Right lung (tissue), 5 donors: ENCODE results near the gene CADM1. TPM values are rescaled to one million over a fixed set of nuclear protein-coding genes. Genes with fewer than 3 reads are reported as not detected.

ENCODE experiments used
- DNase-seq, 2 donors: peaks; one replicate each; pipeline ENCODE4 v3.0.0-alpha.2; 2013
- polyA plus RNA-seq, 5 donors: library from polyadenylated mRNA; unstranded; fragments of 120-200 nt; gene quantifications; one replicate each; pipeline versions ENCODE4 v1.2.1 to v1.2.3, GENCODE V29; 2013; ENCODE audit warnings: inconsistent platforms in 1 of 5, low replicate concordance in 1 of 5; ENCODE audit not compliant: insufficient read length in 5 of 5, insufficient read depth in 1 of 5

The CADM1 gene
- polyA plus RNA-seq, 5 donors: 97.4 to 209 (median 163) TPM

DNA sequence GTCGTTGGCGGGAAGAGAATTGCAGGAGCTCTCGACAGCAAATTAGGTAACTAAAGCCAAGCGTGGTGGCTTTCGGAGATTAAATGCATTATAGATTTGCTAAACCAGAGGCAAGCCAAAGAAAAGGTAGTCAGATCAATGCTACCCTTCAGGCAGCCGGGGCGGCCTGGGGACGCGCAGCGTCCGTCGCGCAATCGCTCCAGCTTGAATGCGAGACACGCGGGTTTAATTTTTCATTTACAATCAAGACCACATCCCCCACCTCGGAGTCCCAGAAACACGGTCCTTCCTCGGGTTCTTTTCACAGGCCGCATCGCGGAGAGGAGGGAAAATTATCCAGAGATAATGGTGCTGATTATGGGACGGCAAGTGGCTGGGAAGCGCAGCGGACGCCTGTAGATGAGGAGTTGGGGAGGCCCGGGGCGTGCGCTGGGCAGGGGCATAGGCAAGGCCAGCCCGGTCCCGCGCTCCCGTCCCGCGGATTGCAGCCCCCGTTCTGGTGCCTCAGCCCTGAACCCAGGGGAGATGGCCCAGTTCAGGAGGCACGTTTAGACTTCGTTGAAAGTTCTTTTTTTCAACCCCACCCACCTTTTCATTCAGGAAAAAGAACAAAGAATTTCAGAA, 350.4 kb downstream of the CADM1 start:
- DNase-seq: no peak

DNA sequence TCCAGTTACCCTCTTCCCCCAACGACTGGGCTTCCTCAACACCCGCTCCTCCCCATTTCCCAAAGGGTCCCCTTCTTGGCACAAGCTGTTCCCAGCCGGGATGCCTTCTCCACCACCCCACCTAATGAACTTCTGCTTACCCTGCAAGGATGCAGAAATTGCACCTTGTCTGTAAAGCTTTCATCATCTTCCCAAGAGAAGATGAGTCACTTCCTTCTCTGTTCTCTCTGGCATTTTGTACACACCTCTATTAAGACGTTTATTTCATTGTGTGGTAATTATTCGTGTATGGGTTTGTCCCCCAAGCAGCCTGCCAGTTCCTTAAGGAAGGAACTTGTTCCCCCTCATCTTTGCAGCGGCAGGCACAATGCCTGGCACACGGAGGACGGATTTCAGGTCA, 351.1 kb downstream of the CADM1 start:
- no peak for DNase-seq

DNA sequence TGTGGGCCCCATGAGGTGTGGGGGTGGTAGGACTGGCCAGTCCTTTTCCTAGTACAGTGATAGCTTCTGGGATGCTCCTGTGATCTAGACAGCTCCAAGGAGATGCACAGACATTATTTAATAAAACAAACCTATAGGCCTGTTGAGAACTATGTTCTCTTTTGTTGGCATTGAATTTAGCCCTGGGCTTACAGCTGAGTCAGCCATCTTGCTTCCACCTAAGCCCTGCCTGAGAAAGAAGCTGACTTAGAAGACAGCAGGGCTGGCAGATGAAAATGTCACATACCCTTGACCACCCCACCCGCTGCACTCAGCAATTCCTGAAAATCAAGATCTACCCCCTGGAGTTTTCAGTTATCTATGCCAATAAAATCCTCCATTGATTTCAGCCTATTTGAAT, 353.2 kb downstream of the CADM1 start:
- DNase-seq: no peak

DNA sequence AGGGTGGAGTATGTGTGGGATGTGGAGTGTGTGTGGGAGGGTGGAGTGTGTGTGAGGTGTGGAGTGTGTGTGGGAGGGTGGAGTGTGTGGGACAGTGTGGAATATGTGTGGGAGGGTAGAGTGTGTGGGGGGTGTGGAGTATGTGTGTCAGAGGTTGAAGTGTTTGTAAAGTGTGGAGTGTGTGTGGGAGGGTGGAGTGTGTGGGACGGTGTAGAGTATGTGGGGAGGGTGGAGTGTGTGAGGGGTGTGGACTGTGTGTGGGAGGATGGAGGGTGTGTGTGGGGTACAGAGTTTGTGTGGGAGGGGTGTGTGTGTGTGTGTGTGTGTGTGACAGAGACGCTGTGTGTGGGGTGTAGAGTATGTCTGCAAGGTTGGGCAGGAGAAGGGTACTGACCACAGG, 355.5 kb downstream of the CADM1 start:
- no peak for DNase-seq

DNA sequence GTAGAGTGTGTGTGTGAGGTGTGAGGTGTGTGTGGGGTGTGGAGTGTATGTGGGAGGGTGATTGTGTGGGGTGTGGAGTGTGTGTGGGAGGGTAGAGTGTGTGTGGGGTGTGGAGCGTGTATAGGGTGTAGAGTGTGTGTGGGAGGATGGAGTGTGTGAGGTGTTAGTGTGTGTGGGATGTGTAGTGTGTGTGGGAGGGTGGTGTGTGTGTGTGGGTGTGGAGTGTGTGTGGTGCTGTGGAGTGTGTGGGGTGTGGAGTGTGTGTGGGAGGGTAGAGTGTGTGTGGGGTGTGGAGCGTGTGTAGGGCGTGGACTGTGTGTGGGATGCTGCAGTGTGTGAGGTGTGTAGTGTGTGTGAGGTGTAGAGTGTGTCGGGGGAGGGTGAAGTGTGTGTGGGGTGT, 356.1 kb downstream of the CADM1 start:
- DNase-seq: no peak

DNA sequence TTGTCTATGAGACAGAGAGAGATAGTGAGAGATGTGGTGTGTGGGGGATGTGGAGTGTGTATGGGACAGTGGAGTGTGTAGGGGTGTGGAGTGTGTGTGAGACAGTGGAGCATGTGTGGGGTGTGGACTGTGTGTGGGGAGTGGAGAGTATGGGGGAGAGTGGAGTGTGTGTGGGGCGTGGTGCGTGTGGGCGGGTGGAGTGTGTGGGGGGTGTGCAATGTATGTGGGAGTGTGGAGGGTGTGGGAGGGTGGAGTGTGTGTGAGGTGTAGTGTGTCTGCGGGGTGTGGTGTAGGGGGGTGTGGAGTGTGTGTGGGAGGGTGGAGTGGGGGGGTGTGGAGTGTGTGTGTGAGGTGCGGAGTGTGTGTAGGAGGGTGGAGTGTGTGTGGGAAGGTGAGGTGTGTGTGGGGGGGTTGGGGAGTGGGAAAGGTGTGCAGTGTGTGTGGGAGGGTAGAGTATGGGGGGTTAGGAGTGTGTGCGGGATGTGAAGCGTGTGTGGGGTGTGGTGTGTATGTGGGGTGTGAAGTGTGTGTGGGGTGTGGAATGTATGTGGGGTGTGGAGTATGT, 356.9 kb downstream of the CADM1 start:
- no peak for DNase-seq

DNA sequence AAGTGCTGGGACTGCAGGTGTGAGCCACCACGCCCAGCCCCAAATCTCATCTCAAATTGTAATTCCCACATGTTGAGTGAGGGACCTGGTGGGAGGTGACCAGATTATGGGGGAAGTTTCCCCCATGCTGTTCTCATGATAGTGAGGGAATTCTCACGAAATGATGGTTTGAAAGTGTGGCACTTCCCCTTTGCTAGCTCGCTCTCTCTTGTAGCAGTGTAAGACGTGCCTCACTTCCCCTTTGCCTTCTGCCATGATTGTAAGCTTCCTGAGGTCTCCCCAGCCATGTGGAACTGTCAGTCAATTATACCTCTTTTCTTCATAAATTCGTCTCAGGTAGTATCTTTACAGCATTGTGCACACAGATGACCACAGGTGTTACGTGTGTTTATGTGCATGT, 357.8 kb downstream of the CADM1 start:
- no peak for DNase-seq

DNA sequence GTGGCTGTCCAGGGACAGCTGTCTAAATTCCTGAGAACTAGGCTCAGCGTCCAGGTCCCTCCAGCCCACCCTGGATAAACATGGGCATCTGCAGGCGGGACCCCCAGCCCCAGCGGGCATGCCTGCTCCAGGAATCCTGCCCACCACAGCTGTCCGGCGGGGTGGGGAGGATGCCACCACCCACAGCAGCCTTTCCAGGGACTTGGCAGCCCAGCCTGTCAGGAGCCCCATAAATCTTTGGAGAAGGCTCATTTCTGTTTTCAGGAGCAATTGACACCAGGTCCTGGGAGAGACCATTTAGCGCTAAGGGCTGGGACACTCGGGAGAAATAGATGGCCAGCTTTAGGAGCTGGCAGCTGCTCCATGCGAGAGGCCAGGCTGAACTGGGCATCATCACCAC, 358.9 kb downstream of the CADM1 start:
- DNase-seq: no peak

DNA sequence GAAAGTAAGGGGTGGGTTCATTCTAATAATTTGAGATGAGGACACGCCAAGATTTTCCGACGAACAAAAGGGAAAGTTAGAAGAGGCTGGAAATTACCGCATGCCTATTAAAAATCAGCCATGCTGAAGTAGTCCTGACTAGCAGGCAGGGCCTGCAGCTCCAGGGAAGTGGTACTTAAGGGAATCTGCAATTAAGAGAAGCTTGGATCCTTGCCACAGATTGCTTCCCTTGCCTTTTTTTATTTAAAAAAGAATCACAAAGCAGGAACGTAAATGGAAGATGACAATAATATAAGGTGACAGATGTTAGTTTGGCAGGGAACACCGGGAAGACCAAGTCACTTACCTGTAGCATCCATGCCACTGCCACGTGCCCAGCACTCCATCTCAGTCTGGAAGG, 359.3 kb downstream of the CADM1 start:
- no peak for DNase-seq

DNA sequence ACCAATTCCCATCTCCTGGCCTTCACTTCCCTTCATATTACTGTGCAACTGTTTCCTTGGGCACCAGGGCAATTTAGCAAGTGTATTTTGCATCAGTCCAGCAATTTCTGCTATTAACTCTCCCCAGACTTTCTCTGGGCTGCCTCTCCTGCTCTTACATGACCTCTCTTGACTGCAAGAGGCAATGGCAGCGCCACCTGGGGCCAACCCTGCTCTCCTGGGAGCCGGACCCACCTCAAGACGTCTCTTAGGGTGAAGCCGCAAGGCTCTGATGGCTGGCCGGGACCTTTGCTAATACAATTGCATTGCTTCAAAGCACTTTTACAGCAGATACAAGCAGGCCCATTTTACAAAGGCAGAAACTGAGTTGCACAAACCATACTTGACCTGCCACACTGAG, 360.2 kb downstream of the CADM1 start:
- no peak for DNase-seq

DNA sequence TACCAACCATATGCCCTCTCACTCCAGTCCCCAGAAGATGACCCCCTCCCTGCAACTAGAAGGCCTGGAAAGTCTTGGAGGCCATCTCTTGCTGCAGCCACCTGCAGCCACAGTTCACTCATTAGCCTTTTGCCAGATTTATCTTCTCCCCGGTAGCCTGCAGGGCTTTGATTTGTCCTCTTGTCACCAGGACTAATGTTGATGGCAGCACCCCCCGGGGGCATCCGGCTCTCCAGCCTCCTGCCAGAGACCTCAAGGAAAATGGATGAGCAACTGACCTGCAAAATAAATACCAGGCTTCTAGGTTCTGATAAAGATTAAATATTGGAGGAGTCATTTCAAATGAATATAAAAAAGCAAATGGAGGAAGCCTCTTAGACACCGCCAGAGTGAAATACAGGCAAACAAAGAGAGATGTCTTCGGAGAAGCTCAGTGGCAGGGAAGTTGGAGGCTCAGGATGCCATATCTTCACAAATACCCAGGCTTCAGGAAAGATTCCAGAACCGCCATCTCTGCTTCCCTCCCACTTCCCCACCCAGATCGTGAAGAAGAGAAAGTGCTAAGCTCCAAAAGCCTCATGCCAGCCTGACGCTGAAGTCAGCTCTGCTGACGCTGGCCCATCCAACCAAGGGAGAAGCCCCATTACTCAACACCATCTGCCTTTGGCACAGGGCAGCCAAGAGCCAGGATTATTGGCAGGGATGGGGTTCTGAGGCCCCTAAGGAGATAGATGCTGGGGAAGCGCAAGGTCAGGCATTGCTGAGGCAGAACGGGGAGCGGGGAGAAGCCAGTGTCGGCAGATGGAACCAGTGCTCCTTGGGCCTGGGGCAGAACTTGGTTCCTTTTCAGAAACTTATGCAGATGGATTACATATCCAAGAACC, 362.7 kb downstream of the CADM1 start:
- DNase-seq: no peak

DNA sequence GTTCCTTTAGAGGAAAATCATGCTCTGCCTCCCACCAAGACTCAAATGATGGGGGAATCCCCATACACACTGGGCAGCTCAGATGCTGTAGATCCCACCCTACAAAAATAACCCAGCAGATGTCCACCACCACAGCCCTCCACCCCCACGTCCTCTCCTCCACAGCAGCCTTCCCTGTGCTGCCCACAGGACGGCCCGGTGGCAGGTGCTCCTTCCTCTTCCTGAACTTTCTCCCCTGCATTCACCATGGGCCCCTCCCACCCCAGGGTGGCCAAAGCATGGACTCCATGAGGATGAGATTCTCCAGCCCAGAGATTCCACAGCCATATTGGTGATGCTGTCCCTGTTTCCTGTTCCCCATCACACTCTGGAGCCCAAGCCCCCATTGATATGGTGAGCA, 368.3 kb downstream of the CADM1 start:
- no peak for DNase-seq

DNA sequence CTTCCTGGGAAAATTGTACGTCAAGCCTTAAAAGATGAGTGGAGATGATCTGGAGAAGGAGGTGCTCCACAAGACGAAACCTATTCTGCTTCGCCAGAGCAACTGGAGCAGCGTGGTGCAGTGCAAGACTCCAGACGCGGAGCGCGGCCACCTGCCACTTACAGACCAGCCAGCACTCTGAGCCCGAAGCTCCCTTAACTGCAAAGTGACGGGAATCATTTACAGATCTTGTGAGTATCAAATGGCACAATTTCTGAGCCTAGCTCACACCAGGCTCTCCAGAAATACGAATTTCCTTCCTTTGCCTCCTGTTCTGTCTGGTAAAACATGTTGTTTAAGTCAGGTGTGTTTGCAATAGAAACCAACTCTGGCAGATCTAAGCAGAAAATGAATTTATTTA, 369.3 kb downstream of the CADM1 start:
- DNase-seq: no peak

DNA sequence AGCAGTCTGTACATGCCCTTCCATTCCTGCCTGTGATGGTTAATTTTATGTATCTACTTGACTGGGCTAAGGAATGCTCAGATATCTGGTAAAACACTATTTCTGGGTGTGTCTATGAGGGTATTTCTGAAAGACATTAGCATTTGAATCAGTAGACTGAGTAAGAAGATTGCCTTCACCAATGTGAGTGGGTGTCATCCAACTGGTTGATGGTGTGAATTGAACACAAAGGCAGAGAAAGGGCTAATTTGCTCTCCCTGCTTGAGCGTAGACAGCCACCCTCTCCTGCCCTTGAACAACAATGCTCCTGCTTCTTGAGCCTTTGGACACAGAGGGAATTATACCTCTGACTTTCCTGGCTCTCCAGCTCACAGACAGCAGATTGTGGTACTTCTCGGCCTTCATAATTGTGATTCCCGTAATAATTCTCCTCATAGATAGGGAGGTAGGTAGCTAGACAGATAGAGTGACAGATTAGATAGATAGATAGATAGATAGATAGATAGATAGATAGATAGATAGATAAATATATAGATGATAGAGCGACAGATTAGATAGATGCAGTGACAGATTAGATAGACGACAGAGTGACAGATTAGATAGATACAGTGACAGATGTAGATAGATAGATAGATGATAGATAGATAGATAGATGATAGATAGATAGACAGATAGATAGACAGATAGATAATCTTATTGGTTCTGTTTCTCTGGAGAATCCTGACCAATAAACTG, 370.6 kb downstream of the CADM1 start:
- DNase-seq: no peak

DNA sequence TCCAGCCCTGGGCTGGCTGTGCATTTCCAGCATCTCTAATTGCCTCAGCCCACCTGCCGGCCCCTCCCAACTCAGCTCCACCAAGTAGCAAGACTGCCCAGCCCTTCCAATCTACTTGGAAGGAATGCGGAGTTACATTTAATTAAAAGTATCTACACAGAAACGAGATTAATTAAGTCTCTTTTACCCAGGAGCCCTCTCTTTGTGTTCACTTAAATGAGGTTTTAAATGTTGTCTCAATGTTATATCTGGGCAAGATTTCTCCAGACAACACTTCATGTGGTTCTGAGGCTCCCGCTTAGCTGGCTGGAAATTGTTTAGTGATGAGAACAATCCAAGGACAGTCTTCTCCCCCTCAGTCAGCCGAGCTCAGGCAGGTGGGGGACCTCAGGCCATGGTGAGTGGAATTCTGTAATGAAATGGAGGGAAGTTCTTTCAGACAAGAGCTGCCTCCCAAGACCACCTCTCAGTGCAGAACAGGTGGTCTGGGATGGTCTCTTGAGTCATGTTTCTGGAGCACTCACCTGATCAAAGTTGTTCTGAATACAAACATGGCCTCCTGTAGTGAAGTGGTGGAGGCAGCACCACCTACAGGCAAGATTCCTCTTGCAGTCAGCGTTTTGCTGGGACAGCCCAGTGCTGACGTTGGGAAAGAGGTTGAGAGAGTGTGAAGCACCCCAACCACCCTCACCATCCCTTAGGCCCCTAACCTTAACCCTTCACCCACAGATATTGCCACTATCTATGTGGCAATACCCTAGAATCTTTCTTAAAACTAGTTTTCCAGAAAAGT, 371.6 kb downstream of the CADM1 start:
- no peak for DNase-seq

DNA sequence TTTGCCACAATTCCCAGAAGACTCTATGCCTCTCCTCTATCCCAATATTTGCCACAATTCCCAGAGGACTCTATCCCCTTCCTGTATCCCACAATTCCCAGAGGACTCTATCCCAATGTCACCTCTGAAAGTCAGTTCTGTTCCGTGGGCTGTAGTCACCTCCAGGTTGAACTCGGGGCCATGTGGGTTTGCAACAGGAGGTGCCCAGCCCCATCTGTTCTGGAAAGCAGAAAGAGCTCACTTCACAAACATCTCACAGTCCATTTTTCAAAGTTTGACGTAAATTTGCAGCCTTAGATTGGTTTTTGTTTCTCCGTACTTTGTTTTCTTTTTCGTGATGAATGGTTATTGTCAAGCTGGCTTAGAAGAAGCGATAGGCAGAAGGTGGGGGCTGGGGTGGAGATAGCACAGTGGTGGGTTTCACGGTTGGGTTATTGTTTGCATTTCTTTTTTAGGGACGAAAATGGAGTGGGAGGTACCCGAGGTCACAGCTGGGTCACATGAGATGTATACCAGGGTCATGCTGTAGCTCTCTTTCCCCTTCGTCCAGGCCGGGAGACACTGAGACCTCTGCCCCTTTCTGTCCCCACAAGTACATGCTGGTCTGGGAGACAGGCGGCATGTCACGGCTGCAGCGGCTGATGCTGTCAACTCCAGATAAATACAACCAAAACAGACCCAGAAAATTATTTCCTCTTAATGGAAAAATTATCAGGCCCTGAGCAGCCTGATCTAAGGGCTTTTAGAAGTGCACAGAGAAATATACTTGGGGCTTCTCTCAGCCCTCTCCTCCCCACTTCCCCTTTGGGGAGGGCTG, 374.5 kb downstream of the CADM1 start:
- no peak for DNase-seq

DNA sequence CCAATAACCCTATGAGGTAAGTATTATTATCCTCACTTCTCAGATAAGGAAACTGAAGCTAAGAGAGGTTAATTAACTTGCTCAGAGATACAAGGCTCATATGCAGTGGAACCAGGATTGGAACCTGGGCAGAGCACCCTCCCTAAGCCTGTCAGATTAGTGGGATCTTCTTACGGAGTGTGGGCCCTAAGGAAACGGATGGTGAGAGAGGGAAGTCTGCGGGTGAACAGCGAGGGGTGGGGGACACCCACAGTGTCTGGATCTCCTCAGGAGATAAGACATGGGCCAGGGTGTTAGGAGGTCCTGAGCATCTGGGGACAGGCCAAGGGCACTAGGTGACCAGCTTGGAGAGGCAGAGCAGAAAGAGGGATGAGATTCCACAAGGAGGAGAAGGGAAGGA, 376.0 kb downstream of the CADM1 start:
- no peak for DNase-seq

DNA sequence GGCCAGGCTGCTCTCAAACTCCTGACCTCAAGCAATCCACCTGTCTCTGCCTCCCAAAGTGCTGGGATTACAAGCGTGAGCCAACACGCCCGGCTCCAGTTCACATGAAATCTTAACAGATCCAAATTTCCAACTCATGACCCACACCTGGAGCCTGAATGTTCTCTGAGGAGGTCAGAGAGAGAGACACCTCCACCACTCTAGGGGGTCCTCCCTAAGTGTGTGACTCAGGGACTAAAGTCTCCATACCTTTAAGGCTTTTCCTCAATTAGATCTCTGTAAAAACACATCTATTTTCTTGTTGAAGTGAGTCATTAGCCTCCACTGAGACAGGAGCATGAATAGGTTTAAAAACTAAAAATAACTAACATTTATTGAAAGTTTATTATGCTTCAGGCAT, 376.4 kb downstream of the CADM1 start:
- no peak for DNase-seq

DNA sequence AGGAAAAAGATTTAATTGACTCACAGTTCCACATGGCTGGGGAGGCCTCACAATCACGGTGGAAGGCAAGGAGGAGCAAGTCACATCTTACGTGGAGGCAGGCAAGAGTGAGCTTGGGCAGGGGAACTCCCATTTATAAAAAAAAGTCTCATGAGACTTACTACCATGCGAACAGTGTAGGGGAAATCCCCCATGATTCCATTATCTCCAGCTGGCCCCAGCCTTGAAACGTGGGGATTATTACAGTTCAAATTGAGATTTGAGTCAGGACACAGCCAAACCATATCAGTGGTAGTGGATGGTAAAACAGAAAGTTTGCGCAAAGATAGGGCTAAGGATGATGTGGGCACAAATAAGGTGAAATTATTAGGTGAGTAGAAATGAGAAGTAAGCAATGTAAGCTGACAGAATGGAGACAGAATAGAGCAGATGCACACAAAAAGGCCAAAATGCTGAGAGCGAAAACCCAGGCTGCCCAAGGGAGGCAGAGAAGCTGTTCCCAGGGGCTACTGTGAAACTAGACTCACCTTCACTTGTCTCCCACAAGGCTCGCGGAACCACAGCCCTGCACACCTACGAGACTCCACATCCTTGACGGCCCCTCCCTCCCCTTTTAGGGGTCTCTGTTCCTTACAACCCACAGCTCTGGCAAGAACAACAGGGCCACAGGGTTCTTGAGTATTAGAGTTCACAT, 377.6 kb downstream of the CADM1 start:
- DNase-seq: no peak

DNA sequence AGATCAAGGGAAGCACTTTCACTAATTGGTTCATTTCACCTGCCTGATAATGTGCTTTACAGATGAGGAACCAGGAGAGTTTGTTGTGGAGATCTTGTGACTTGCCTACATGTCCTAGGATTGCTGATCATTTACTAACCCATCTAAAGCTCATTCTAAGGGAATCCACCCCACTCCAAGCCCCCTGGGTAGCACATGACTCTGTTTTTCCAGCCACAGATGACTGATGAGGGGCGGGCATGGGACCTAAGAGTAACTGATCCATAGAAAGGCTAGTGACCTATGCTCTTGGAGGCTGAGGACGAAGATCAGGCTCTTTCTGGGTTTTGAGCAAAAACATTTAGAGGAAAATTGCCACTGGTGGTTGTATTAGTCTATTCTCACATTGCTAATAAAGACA, 378.1 kb downstream of the CADM1 start:
- no peak for DNase-seq
